WTC11 (cell line): ENCODE data around the gene CTNNA3.

Experiments
- CTCF ChIP-seq: fragments of 200-600 bp; IDR thresholded peaks from 2 replicates; pipeline ENCODE4 v1.8.0; 2022; ENCODE audit warnings: antibody characterized with exemption
- ELF4 ChIP-seq: sonication (generic); formaldehyde crosslinking; IDR thresholded peaks from 2 replicates; pipeline ENCODE4 v1.8.1; 2022; ENCODE audit warnings: low read depth, mild to moderate bottlenecking, moderate library complexity, missing genetic modification reagents
- IRF2 ChIP-seq: sonication (generic); formaldehyde crosslinking; IDR thresholded peaks from 2 replicates; pipeline ENCODE4 v1.8.0; 2022; ENCODE audit warnings: low read depth, missing genetic modification reagents, borderline replicate concordance
- SMAD3 ChIP-seq: sonication (generic); formaldehyde crosslinking; IDR thresholded peaks from 2 replicates; pipeline ENCODE4 v1.8.0; 2022; ENCODE audit warnings: missing genetic modification reagents, mild to moderate bottlenecking, borderline replicate concordance
- TP53 ChIP-seq: sonication (generic); formaldehyde crosslinking; IDR thresholded peaks from 2 replicates; pipeline ENCODE4 v1.8.1; 2023; ENCODE audit warnings: mild to moderate bottlenecking, missing genetic modification reagents
- ZNF263 ChIP-seq: sonication (generic); formaldehyde crosslinking; IDR thresholded peaks from 2 replicates; pipeline ENCODE4 v1.8.1; 2022; ENCODE audit warnings: low read depth, mild to moderate bottlenecking, moderate library complexity, missing genetic modification reagents
- TF ChIP-seq, protein P1 (sequence below): fragments of 250-450 bp; sonication (Bioruptor Pico); IDR thresholded peaks from 2 replicates; pipeline ENCODE4 v1.8.0; 2021; ENCODE audit warnings: mild to moderate bottlenecking

DNA sequence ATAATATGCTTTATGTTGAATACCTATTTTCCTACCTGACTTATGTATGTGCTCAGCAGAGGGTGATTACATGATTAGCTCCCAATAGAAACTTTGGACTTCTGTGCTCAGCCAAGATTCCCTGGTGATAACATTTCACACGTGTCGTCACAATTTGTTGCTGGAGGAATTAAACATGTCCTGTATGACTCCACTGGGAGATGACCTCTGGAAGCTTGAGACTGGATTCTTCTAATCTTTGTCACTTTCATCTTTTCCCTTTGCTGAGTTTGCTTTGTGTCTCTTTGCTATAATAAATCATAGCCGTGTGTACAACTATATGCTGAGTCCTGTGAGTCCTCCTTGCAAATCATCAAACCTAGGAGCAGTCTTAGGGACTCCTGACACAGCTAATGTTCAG, 891.0 kb downstream of the CTNNA3 start:
- no peak for TF ChIP-seq CTCF
- TF ChIP-seq ZNF263 (CRISPR knock-in tag): no peak
- TF ChIP-seq IRF2 (CRISPR knock-in tag): no peak
- TF ChIP-seq, protein P1, sequence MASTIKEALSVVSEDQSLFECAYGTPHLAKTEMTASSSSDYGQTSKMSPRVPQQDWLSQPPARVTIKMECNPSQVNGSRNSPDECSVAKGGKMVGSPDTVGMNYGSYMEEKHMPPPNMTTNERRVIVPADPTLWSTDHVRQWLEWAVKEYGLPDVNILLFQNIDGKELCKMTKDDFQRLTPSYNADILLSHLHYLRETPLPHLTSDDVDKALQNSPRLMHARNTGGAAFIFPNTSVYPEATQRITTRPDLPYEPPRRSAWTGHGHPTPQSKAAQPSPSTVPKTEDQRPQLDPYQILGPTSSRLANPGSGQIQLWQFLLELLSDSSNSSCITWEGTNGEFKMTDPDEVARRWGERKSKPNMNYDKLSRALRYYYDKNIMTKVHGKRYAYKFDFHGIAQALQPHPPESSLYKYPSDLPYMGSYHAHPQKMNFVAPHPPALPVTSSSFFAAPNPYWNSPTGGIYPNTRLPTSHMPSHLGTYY (CRISPR knock-in tag): no peak
- no peak for TF ChIP-seq TP53 (CRISPR knock-in tag)
- no peak for TF ChIP-seq ELF4 (CRISPR knock-in tag)
- TF ChIP-seq SMAD3 (CRISPR knock-in tag): no peak
